Neural progenitor cell (in vitro differentiated cells): Measurements from ENCODE around the gene PSMA3. TPM values are rescaled to one million over a fixed set of nuclear protein-coding genes. Genes with fewer than 3 reads are reported as not detected.

Experiments
- DNase-seq: peaks from one replicate; pipeline ENCODE4 v3.0.0-alpha.2; 2016; ENCODE audit warnings: low spot score
- H2AFZ ChIP-seq: fragments of 200-600 bp; sonication (generic); replicated peaks from 2 replicates; pipeline ENCODE4 v1.6.1; 2016; ENCODE audit warnings: antibody characterized with exemption
- H3F3A ChIP-seq: fragments of 200-600 bp; sonication (generic); 2 replicates; pipeline ENCODE4 v1.6.1; 2016; ENCODE audit warnings: antibody characterized with exemption, low read depth
- H3K27ac ChIP-seq: fragments of 200-600 bp; sonication (generic); 2 replicates; pipeline ENCODE4 v1.5.1; 2016; ENCODE audit warnings: mild to moderate bottlenecking
- H3K27me3 ChIP-seq: fragments of 200-600 bp; sonication (generic); 2 replicates; pipeline ENCODE4 v1.6.1; 2016; ENCODE audit warnings: mild to moderate bottlenecking, moderate library complexity
- H3K36me3 ChIP-seq: fragments of 200-600 bp; sonication (generic); 2 replicates; pipeline ENCODE4 v1.5.1; 2016
- H3K4me1 ChIP-seq: fragments of 200-600 bp; sonication (generic); 2 replicates; pipeline ENCODE4 v1.6.1; 2016; ENCODE audit warnings: mixed run types
- H3K4me2 ChIP-seq: fragments of 200-600 bp; sonication (generic); 2 replicates; pipeline ENCODE4 v1.6.1; 2016
- H3K4me3 ChIP-seq: fragments of 200-600 bp; sonication (generic); 2 replicates; pipeline ENCODE4 v1.5.1; 2016
- H3K79me2 ChIP-seq: fragments of 200-600 bp; sonication (generic); 2 replicates; pipeline ENCODE4 v1.6.1; 2016; ENCODE audit warnings: low read depth
- H3K9ac ChIP-seq: fragments of 200-600 bp; sonication (generic); 2 replicates; pipeline ENCODE4 v1.6.1; 2016
- H3K9me3 ChIP-seq: fragments of 200-600 bp; sonication (generic); 2 replicates; pipeline ENCODE4 v1.5.1; 2016; ENCODE audit warnings: low read depth
- H4K20me1 ChIP-seq: fragments of 200-600 bp; sonication (generic); 2 replicates; pipeline ENCODE4 v1.6.1; 2016; ENCODE audit warnings: low read depth
- H3K27ac Mint-ChIP-seq: 3 replicates; pipeline ENCODE4 v1.8.0; 2021; ENCODE audit warnings: mixed read lengths
- H3K27me3 Mint-ChIP-seq: 2 replicates; pipeline ENCODE4 v1.8.0; 2022; ENCODE audit warnings: low read depth, mild to moderate bottlenecking, inconsistent platforms, moderate library complexity, mixed read lengths; ENCODE audit not compliant: insufficient read depth
- H3K36me3 Mint-ChIP-seq: 3 replicates; pipeline ENCODE4 v1.8.0; 2021; ENCODE audit warnings: mixed read lengths
- H3K4me1 Mint-ChIP-seq: 3 replicates; pipeline ENCODE4 v1.8.0; 2021; ENCODE audit warnings: mixed read lengths
- H3K4me3 Mint-ChIP-seq: 3 replicates; pipeline ENCODE4 v1.8.0; 2021; ENCODE audit warnings: mild to moderate bottlenecking, moderate library complexity, mixed read lengths
- H3K9me3 Mint-ChIP-seq: 3 replicates; pipeline ENCODE4 v1.8.0; 2020; ENCODE audit warnings: mixed read lengths
- EZH2 ChIP-seq: fragments of 200-600 bp; sonication (generic); IDR thresholded peaks from 2 replicates; pipeline ENCODE4 v1.6.1; 2017; ENCODE audit warnings: antibody characterized with exemption, mild to moderate bottlenecking, moderate library complexity
- EZH2phosphoT487 ChIP-seq: fragments of 200-600 bp; sonication (generic); IDR thresholded peaks from 2 replicates; pipeline ENCODE4 v1.6.1; 2017; ENCODE audit warnings: antibody characterized with exemption
- total RNA-seq: library from RNA; depleted of rRNA; stranded (reverse); fragments of >200 nt; gene quantifications from 2 replicates; pipeline ENCODE4 v1.2.3, GENCODE V29; 2015; ENCODE audit warnings: low replicate concordance
- TF ChIP-seq, protein P1 (sequence below): fragments of 200-600 bp; sonication (generic); IDR thresholded peaks from 2 replicates; pipeline ENCODE4 v1.5.1; 2017; ENCODE audit warnings: antibody characterized with exemption, mild to moderate bottlenecking

PSMA3 gene
- total RNA-seq: 192 and 268 TPM in 2 replicates

DNA sequence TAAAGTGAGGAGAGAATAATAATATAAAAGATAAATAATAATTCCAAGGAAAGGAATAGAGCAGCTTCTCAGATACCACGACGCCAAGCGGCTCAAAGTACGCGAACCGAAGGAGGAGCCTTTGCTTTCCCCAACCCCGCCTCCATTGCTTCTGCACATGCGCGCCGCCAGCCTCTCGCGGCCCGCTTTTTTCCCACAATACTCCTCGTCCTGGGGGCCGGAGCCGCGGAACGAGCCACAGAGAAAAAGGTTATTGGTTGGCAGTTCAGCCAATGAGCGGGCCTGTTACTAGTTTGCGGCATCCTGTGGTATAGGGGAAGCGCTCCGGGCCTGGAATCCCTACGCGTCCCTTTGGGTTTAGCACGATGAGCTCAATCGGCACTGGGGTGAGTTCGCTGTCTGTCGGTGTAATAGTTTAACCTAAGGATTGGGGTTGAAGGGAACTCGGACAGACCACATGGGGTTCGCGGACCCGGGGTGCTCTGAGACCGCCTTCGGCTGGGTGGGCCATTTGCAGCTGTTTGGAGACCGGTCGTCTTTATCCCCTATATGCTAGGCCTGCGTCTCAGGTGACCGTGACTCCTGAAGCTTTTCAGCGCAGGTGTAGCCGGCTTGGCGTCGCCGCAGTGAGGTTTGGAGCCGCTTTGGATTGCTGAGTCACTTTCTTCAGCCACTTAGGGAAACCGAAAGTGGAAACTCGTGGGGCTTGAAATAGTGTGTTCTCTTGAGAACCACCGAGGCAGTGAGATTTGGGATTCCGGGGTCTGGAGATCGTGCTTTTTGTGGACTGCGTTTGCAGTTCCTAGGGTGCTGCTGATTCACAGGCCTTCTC lies at the start of gene PSMA3:
Gene PSMA3, plus strand, starts transcription at position 288 of the 832 bp plus-strand sequence. Its CDS starts 78 bp downstream, at position 366.
- Histone ChIP-seq H3K27ac (peak within 1 kb of the TSS; percentile 74), H3K9ac (peak within 1 kb of the TSS; percentile 89), H3K4me2 (peak within 1 kb of the TSS; percentile 91), H2AFZ (peak within 1 kb of the TSS; percentile 60), H3K4me3 (peak within 1 kb of the TSS; percentile 78), H4K20me1 (peaks cover 33% of the 10 kb centered on the region), H3K27me3 (no peaks in the 10 kb centered on the region), H3F3A (peaks cover 17% of the 10 kb centered on the region), H3K4me1 (peaks cover 14% of the 10 kb centered on the region), H3K79me2 (peaks cover 50% of the 10 kb centered on the region), H3K9me3 (no peaks in the 10 kb centered on the region), H3K36me3 (no peaks in the 10 kb centered on the region)
- peaks cover 2% of the 10 kb centered on the region for H3K9me3 Mint-ChIP-seq
- H3K4me1 Mint-ChIP-seq: peaks cover 34% of the 10 kb centered on the region
- H3K27ac Mint-ChIP-seq: peak within 1 kb of the TSS; percentile 98
- TF ChIP-seq EZH2 (no peak), EZH2phosphoT487 (no peak)
- TF ChIP-seq, protein P1, sequence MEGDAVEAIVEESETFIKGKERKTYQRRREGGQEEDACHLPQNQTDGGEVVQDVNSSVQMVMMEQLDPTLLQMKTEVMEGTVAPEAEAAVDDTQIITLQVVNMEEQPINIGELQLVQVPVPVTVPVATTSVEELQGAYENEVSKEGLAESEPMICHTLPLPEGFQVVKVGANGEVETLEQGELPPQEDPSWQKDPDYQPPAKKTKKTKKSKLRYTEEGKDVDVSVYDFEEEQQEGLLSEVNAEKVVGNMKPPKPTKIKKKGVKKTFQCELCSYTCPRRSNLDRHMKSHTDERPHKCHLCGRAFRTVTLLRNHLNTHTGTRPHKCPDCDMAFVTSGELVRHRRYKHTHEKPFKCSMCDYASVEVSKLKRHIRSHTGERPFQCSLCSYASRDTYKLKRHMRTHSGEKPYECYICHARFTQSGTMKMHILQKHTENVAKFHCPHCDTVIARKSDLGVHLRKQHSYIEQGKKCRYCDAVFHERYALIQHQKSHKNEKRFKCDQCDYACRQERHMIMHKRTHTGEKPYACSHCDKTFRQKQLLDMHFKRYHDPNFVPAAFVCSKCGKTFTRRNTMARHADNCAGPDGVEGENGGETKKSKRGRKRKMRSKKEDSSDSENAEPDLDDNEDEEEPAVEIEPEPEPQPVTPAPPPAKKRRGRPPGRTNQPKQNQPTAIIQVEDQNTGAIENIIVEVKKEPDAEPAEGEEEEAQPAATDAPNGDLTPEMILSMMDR: no peak
- H3K4me3 Mint-ChIP-seq: peak within 1 kb of the TSS; percentile 99
- peak; percentile 98 for DNase-seq
- H3K36me3 Mint-ChIP-seq: peaks cover 1% of the 10 kb centered on the region
- H3K27me3 Mint-ChIP-seq: peaks cover 4% of the 10 kb centered on the region

DNA sequence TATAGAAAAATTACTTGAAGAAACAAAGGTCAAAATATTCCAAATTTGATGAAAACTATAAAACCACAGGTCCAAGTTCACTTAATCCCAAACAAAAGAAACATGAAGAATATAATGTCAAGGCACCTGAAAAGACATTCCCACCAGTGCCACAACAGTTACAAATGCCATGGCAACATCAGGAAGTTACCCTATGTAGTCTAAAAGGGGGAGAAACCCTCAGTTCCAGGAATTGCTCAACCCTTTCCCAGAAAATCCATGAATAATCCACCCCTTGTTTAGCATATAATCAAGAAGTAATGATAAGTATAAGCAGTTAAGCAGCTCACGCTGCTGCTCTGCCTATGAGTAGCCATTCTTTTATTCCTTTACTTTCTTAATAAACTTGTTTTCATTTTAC lies 48.4 kb upstream of the PSMA3 start:
- Histone ChIP-seq H3K79me2 (peaks cover 12% of the 10 kb centered on the region), H3K36me3 (no peaks in the 10 kb centered on the region), H3K27me3 (no peaks in the 10 kb centered on the region), H3K27ac (no peak overlapping the region), H3F3A (peaks cover 5% of the 10 kb centered on the region), H4K20me1 (no peaks in the 10 kb centered on the region), H3K4me2 (no peak overlapping the region), H3K9ac (no peak overlapping the region), H3K4me3 (no peak overlapping the region), H2AFZ (no peak overlapping the region), H3K9me3 (no peaks in the 10 kb centered on the region), H3K4me1 (peaks cover 5% of the 10 kb centered on the region)
- DNase-seq: no peak
- Mint-ChIP-seq H3K9me3 (no peaks in the 10 kb centered on the region), H3K4me3 (no peak overlapping the region), H3K27ac (no peak overlapping the region), H3K36me3 (no peaks in the 10 kb centered on the region), H3K27me3 (no peaks in the 10 kb centered on the region), H3K4me1 (peaks cover 6% of the 10 kb centered on the region)
- TF ChIP-seq, protein P1: no peak
- TF ChIP-seq EZH2phosphoT487 (no peak), EZH2 (no peak)

DNA sequence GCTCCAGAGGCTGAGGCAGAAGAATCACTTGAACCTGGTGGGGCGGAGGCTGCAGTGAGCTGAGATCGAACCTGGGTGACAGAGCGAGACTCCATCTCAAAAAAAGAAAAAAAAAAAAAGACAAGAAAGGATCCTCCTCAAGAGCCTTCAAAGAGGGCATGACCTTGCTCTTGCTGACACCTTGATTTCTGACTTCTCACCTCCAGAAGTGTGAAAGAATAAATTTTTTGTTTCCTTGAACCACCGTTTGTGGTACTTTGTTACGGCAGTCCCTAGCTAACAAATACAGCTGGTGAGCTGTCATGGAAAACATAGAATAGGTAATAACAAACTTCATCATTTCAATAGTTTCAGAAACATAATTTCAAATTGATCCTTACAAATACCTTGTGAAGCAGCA lies 46.6 kb upstream of the PSMA3 start:
- H3K4me3 ChIP-seq: no peak overlapping the region
- no peak overlapping the region for H3K4me2 ChIP-seq
- peaks cover 10% of the 10 kb centered on the region for H3K4me1 ChIP-seq
- no peak for DNase-seq
- H3K79me2 ChIP-seq: peaks cover 21% of the 10 kb centered on the region
- Mint-ChIP-seq H3K9me3 (no peaks in the 10 kb centered on the region), H3K36me3 (no peaks in the 10 kb centered on the region), H3K27me3 (no peaks in the 10 kb centered on the region), H3K27ac (no peak overlapping the region), H3K4me1 (peaks cover 8% of the 10 kb centered on the region), H3K4me3 (no peak overlapping the region)
- no peaks in the 10 kb centered on the region for H3K27me3 ChIP-seq
- peaks cover 5% of the 10 kb centered on the region for H3F3A ChIP-seq
- TF ChIP-seq EZH2phosphoT487 (no peak), EZH2 (no peak)
- TF ChIP-seq, protein P1: no peak
- H3K27ac ChIP-seq: no peak overlapping the region
- H3K36me3 ChIP-seq: no peaks in the 10 kb centered on the region
- no peaks in the 10 kb centered on the region for H3K9me3 ChIP-seq
- H4K20me1 ChIP-seq: no peaks in the 10 kb centered on the region
- no peak overlapping the region for H3K9ac ChIP-seq
- H2AFZ ChIP-seq: no peak overlapping the region
